DOHH2 (cell line): ENCODE data around the gene ARHGEF33.

Experiments
- EZH2phosphoT487 ChIP-seq: fragments of 200-600 bp; sonication (generic); IDR thresholded peaks from 2 replicates; pipeline ENCODE4 v1.6.1; 2017; ENCODE audit warnings: borderline replicate concordance, mild to moderate bottlenecking, antibody characterized with exemption, low read length, moderate library complexity, mixed read lengths
- TF ChIP-seq, protein P1 (sequence below): fragments of 200-600 bp; sonication (generic); IDR thresholded peaks from one replicate; pipeline ENCODE4 v1.5.1; 2014; ENCODE audit warnings: antibody characterized with exemption, mild to moderate bottlenecking, low read depth, low read length; ENCODE audit not compliant: poor library complexity, severe bottlenecking

DNA sequence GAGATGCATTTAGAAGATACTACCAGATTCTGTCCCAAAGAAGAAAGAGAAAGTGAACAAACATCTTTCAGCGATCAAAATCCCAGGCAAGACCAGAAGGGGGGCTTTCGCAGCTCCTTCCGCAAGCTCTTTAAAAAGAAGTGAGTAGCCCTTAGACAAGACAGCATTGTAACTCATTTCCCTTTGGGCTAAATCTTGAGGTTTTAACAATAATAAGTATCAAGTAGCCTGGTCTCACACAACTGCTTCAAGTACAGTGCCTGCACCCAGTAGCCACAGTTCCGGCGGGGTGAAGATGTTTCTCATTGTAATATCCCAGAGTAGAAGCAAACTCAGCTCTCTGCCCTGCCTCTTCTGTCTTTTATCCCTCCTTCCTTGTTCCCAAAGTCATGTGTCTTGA lies 76.3 kb downstream of the ARHGEF33 start:
- TF ChIP-seq, protein P1, sequence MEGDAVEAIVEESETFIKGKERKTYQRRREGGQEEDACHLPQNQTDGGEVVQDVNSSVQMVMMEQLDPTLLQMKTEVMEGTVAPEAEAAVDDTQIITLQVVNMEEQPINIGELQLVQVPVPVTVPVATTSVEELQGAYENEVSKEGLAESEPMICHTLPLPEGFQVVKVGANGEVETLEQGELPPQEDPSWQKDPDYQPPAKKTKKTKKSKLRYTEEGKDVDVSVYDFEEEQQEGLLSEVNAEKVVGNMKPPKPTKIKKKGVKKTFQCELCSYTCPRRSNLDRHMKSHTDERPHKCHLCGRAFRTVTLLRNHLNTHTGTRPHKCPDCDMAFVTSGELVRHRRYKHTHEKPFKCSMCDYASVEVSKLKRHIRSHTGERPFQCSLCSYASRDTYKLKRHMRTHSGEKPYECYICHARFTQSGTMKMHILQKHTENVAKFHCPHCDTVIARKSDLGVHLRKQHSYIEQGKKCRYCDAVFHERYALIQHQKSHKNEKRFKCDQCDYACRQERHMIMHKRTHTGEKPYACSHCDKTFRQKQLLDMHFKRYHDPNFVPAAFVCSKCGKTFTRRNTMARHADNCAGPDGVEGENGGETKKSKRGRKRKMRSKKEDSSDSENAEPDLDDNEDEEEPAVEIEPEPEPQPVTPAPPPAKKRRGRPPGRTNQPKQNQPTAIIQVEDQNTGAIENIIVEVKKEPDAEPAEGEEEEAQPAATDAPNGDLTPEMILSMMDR: no peak
- TF ChIP-seq EZH2phosphoT487: no peak
